ENCODE results near the gene SEC14L2.

DNA sequence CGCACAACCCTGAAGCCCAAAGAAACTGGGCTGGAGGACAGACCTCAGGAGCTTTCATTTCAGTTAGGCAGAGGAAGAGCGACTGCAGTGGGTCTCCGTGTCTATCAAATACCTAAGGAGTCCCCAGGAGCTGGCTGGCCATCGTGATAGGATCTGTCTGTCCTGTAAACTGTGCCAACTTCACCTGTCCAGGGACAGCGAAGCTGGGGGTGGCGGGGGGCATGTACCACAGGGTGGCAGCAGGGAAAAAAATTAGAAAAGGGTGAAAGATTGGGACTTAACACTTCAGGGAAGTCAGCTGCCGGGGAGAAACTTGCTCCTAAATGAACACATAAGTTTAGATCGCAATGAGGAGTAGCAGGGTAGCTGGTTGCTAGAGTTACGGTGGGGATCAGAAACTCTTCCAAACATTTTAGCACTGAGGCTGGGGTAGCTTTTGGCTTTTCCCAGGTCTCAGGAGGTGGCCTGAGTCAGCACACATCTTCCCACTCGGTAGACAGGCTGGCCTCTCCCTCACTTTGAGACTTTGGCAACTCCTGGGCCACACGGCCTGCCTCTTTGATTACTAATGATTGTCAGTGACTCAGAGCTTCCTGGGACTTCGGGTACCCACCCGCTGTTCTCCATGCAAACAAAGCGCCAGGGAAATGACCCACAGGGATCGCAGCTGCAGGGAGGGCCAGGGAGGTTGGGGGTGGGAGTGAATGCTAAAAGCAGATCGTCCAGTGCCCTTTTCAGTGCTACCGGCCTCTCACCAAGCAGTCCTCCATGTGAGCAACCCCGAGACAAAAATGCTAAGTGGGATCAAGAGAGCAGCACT, 25.9 kb downstream of the SEC14L2 start:
- TF ChIP-seq, protein P1, sequence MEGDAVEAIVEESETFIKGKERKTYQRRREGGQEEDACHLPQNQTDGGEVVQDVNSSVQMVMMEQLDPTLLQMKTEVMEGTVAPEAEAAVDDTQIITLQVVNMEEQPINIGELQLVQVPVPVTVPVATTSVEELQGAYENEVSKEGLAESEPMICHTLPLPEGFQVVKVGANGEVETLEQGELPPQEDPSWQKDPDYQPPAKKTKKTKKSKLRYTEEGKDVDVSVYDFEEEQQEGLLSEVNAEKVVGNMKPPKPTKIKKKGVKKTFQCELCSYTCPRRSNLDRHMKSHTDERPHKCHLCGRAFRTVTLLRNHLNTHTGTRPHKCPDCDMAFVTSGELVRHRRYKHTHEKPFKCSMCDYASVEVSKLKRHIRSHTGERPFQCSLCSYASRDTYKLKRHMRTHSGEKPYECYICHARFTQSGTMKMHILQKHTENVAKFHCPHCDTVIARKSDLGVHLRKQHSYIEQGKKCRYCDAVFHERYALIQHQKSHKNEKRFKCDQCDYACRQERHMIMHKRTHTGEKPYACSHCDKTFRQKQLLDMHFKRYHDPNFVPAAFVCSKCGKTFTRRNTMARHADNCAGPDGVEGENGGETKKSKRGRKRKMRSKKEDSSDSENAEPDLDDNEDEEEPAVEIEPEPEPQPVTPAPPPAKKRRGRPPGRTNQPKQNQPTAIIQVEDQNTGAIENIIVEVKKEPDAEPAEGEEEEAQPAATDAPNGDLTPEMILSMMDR (IDR thresholded peaks at IDR 0.05; ENCODE audit: insufficient read depth, low read length, poor library complexity, severe bottlenecking): no peak
- TF ChIP-seq EZH2phosphoT487 (conservative IDR thresholded peaks at IDR 0.05; ENCODE audit: low read length): no peak
